Kidney epithelial cell (primary cell): Measurements from ENCODE around the gene EMC8. TPM values are rescaled to one million over a fixed set of nuclear protein-coding genes. Genes with fewer than 3 reads are reported as not detected.

Source experiments
- DNase-seq: peaks from one replicate; pipeline ENCODE4 v3.0.0-alpha.2; 2010; ENCODE audit warnings: low read depth
- H3K27me3 ChIP-seq: 2 replicates; pipeline ENCODE4 v1.6.0; 2011; ENCODE audit warnings: low read length; ENCODE audit not compliant: control insufficient read depth, insufficient read depth
- H3K36me3 ChIP-seq: 2 replicates; pipeline ENCODE4 v1.5.1; 2011; ENCODE audit warnings: low read length; ENCODE audit not compliant: control insufficient read depth, insufficient read depth
- H3K4me3 ChIP-seq: 2 replicates; pipeline ENCODE4 v1.5.1; 2011; ENCODE audit warnings: low read depth, mild to moderate bottlenecking, control low read depth, low read length
- CTCF ChIP-seq: IDR thresholded peaks from 2 replicates; pipeline ENCODE4 v1.5.1; 2011; ENCODE audit warnings: mild to moderate bottlenecking, moderate library complexity, low read length, control low read depth, inconsistent platforms; ENCODE audit not compliant: insufficient read depth, poor library complexity, severe bottlenecking
- total RNA-seq: library from RNA; depleted of rRNA; stranded (reverse); fragments of >200 nt; gene quantifications from 2 replicates; pipeline ENCODE4 v1.2.3, GENCODE V29; 2015

EMC8 gene
- total RNA-seq, 1 donor from 2014 or later: 60.7 TPM

- H3K36me3 ChIP-seq: peaks cover 1% of the 10 kb centered on the region
- H3K27me3 ChIP-seq: no peaks in the 10 kb centered on the region
- H3K4me3 ChIP-seq: no peak overlapping the region
- no peak for TF ChIP-seq CTCF
- no peak for DNase-seq
Measured at GRCh38 chr16:85793662-85794298, 5.6 kb downstream of the EMC8 start.

- H3K4me3 ChIP-seq: no peak overlapping the region
- no peaks in the 10 kb centered on the region for H3K27me3 ChIP-seq
- peaks cover 3% of the 10 kb centered on the region for H3K36me3 ChIP-seq
- TF ChIP-seq CTCF: no peak
- no peak for DNase-seq
Measured at GRCh38 chr16:85789773-85790172, 9.6 kb downstream of the EMC8 start.

GRCh38 chr16:85788819-85789218 is 10.5 kb downstream of the EMC8 start:
- DNase-seq: no peak
- H3K4me3 ChIP-seq: no peak overlapping the region
- TF ChIP-seq CTCF: no peak
- no peaks in the 10 kb centered on the region for H3K27me3 ChIP-seq
- H3K36me3 ChIP-seq: peaks cover 3% of the 10 kb centered on the region

DNA sequence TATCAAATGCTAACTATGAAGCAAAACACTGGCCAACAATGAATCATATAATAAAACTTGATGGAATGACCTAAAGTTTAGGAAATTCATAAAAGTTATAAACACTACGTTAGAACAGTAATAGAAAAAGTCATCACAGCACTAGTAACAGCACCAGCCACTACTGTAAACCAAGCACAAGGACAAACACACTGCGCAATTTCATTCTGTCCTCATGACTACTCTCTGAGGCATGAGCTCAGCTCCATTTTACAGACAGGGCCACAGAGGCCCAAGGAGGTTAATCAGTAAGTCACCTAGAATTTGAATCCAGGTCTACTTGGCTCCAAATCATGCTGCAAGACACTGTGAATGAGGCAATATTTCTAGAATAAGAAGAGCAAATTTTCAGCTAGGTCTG is 13.4 kb downstream of the EMC8 start:
- no peak overlapping the region for H3K4me3 ChIP-seq
- no peaks in the 10 kb centered on the region for H3K27me3 ChIP-seq
- DNase-seq: no peak
- no peak for TF ChIP-seq CTCF
- peaks cover 2% of the 10 kb centered on the region for H3K36me3 ChIP-seq

DNA sequence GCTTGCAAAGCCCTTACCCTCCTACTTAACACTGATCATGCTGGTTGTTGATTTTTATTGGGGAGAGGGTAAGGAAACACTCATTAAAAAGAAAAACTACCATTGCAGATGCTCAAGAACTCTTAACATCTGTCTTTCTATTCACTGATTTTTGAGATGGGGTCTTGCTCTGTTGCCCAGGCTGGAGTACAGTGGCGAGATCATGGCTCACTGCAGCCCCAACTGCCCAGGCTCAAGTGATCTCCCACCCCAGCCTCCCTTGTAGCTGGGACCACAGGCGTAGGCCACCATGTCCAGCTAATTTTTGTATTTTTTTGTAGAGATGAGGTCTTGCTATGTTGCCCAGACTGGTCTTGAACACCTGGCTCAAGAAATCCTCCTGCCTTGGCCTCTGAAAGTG is 14.5 kb downstream of the EMC8 start:
- TF ChIP-seq CTCF: no peak
- Histone ChIP-seq H3K27me3 (no peaks in the 10 kb centered on the region), H3K4me3 (no peak overlapping the region), H3K36me3 (peaks cover 2% of the 10 kb centered on the region)
- no peak for DNase-seq

- Histone ChIP-seq H3K27me3 (no peaks in the 10 kb centered on the region), H3K4me3 (no peak overlapping the region), H3K36me3 (peaks cover 3% of the 10 kb centered on the region)
- no peak for DNase-seq
- no peak for TF ChIP-seq CTCF
Measured at GRCh38 chr16:85783441-85783840, 15.9 kb downstream of the EMC8 start.
